Measurements from ENCODE around the gene CRYZL1.
"Not testable (repeated sequence)": the region's sequence is repeated elsewhere in the genome, so short reads cannot be mapped to it uniquely, and the experiment has no call there.

CRYZL1 gene

GRCh38 chr21:33641352-33642026 lies at the start of gene CRYZL1:
TSS of gene CRYZL1 (minus strand) at chr21:33641741. CDS start at chr21:33631551, 10,190 bp downstream.
- peak; percentile 100 for DNase-seq (ENCODE audit: low spot score)

GRCh38 chr21:33690874-33691273 lies 49.3 kb upstream of the CRYZL1 start:
- no peak for DNase-seq (ENCODE audit: low spot score)

- no peak for DNase-seq (ENCODE audit: low spot score)
Observed at GRCh38 chr21:33688353-33688752, 46.8 kb upstream of the CRYZL1 start.

- DNase-seq (ENCODE audit: low spot score): no peak
Observed at GRCh38 chr21:33687634-33688033, 46.1 kb upstream of the CRYZL1 start.

- DNase-seq (ENCODE audit: low spot score): no peak
Observed at GRCh38 chr21:33686386-33686785, 44.8 kb upstream of the CRYZL1 start.

GRCh38 chr21:33685613-33686197 lies 44.2 kb upstream of the CRYZL1 start:
- DNase-seq (ENCODE audit: low spot score): no peak

- DNase-seq (ENCODE audit: low spot score): no peak
Observed at GRCh38 chr21:33684923-33685560, 43.5 kb upstream of the CRYZL1 start.

GRCh38 chr21:33684068-33684467 lies 42.5 kb upstream of the CRYZL1 start:
- DNase-seq (ENCODE audit: low spot score): no peak

GRCh38 chr21:33682992-33683627 lies 41.6 kb upstream of the CRYZL1 start:
- DNase-seq (ENCODE audit: low spot score): no peak

- no peak for DNase-seq (ENCODE audit: low spot score)
Observed at GRCh38 chr21:33680870-33681269, 39.3 kb upstream of the CRYZL1 start.

GRCh38 chr21:33677450-33677849 lies 35.9 kb upstream of the CRYZL1 start:
- DNase-seq (ENCODE audit: low spot score): no peak

GRCh38 chr21:33676666-33677065 lies 35.1 kb upstream of the CRYZL1 start:
- DNase-seq (ENCODE audit: low spot score): not testable (repeated sequence)

- peak; percentile 63 for DNase-seq (ENCODE audit: low spot score)
Observed at GRCh38 chr21:33674226-33674625, 32.7 kb upstream of the CRYZL1 start.

- DNase-seq (ENCODE audit: low spot score): no peak
Observed at GRCh38 chr21:33673473-33673872, 31.9 kb upstream of the CRYZL1 start.

- DNase-seq (ENCODE audit: low spot score): no peak
Observed at GRCh38 chr21:33670076-33670978, 28.8 kb upstream of the CRYZL1 start.

GRCh38 chr21:33668620-33669019 lies 27.1 kb upstream of the CRYZL1 start:
- DNase-seq (ENCODE audit: low spot score): no peak

- DNase-seq (ENCODE audit: low spot score): no peak
Observed at GRCh38 chr21:33668180-33668579, 26.6 kb upstream of the CRYZL1 start.

GRCh38 chr21:33667636-33668035 lies 26.1 kb upstream of the CRYZL1 start:
- DNase-seq (ENCODE audit: low spot score): no peak

GRCh38 chr21:33666153-33666552 lies 24.6 kb upstream of the CRYZL1 start:
- DNase-seq (ENCODE audit: low spot score): no peak

- no peak for DNase-seq (ENCODE audit: low spot score)
Observed at GRCh38 chr21:33664135-33664534, 22.6 kb upstream of the CRYZL1 start.

GRCh38 chr21:33663241-33663640 lies 21.7 kb upstream of the CRYZL1 start:
- DNase-seq (ENCODE audit: low spot score): no peak

- no peak for DNase-seq (ENCODE audit: low spot score)
Observed at GRCh38 chr21:33662046-33662445, 20.5 kb upstream of the CRYZL1 start.

Measured in Ammon's horn (tissue), 1 donor.